ENCODE measurements around the gene C2orf66. TPM values are rescaled to one million over a fixed set of nuclear protein-coding genes. Genes with fewer than 3 reads are reported as not detected.

The C2orf66 gene
- 0.22 TPM in 1 of 2 replicates, not detected in the other for total RNA-seq (2021)
- Bru-seq, nascent RNA = percentile 16 among the genes with signal in this experiment
- BruChase-seq, experiment 1, labeled RNA remaining after a 2-hour chase = percentile 49 among the genes with signal in this experiment
- percentile 42 among the genes with signal in this experiment for BruChase-seq, experiment 2, labeled RNA remaining after a 6-hour chase
- long read RNA-seq = 0 reads

GRCh38 chr2:196809260-196809659 lies at the start of gene C2orf66:
Gene C2orf66 (minus strand): TSS chr2:196809355. CDS start chr2:196809336, 19 bp downstream.
- Histone ChIP-seq H3F3A (ENCODE audit: insufficient read depth, low read depth) (no peaks in the 10 kb centered on the region), H3K4me2 (no peak within 1 kb of the TSS), H3K9me3 (ENCODE audit: insufficient read depth, low read depth) (no peaks in the 10 kb centered on the region), H3K36me3 (ENCODE audit: low read depth) (no peaks in the 10 kb centered on the region), H3K4me3 (no peak within 1 kb of the TSS), H2AFZ (no peak within 1 kb of the TSS), H4K20me1 (ENCODE audit: insufficient read depth) (no peaks in the 10 kb centered on the region), H3K27ac (no peak within 1 kb of the TSS), H3K4me1 (replicated peaks; ENCODE audit: insufficient read depth) (no peaks in the 10 kb centered on the region), H3K27me3 (ENCODE audit: insufficient read depth, low read depth) (no peaks in the 10 kb centered on the region), H3K9me2 (ENCODE audit: insufficient read depth) (no peaks in the 10 kb centered on the region), H3K79me2 (ENCODE audit: low read depth) (no peaks in the 10 kb centered on the region)
- intact Hi-C loops (cut with micrococcal nuclease; ENCODE audit: unreplicated experiment) = no loop called here
- ChIA-PET POLR2A (ENCODE audit: unreplicated experiment) (interaction anchor here (0.5 kb wide), 1 partner anchor 128 kb away, joined by 4 read pairs; no protein-coding TSS in a partner anchor), CTCF (no interaction called here)
- BruUV-seq (replicated peaks) = no TSS peak
- no peak for DNase-seq
- TF ChIP-seq CTCF (conservative IDR thresholded peaks at IDR 0.05) (no peak), EZH2 (IDR thresholded peaks at IDR 0.05; ENCODE audit: low read depth) (no peak)

GRCh38 chr2:196854629-196855028 lies 45.5 kb upstream of the C2orf66 start:
- Histone ChIP-seq H3K36me3 (ENCODE audit: low read depth) (no peaks in the 10 kb centered on the region), H3K9me2 (ENCODE audit: insufficient read depth) (no peaks in the 10 kb centered on the region), H3K4me1 (replicated peaks; ENCODE audit: insufficient read depth) (no peaks in the 10 kb centered on the region), H3F3A (ENCODE audit: insufficient read depth, low read depth) (no peaks in the 10 kb centered on the region), H3K27me3 (ENCODE audit: insufficient read depth, low read depth) (no peaks in the 10 kb centered on the region), H4K20me1 (ENCODE audit: insufficient read depth) (no peaks in the 10 kb centered on the region), H2AFZ (no peak overlapping the region), H3K4me2 (no peak overlapping the region), H3K79me2 (ENCODE audit: low read depth) (no peaks in the 10 kb centered on the region), H3K9me3 (ENCODE audit: insufficient read depth, low read depth) (no peaks in the 10 kb centered on the region; the same call in 1 of the 2 replicates), H3K27ac (no peak overlapping the region), H3K4me3 (no peak overlapping the region)
- intact Hi-C loops (cut with micrococcal nuclease; ENCODE audit: unreplicated experiment) = no loop called here
- TF ChIP-seq CTCF (conservative IDR thresholded peaks at IDR 0.05) = no peak
- TF ChIP-seq EZH2 (IDR thresholded peaks at IDR 0.05; ENCODE audit: low read depth) = no peak
- ChIA-PET POLR2A (ENCODE audit: unreplicated experiment) (no interaction called here), CTCF (no interaction called here)
- no peak for DNase-seq
- BruUV-seq (replicated peaks) = no TSS peak

GRCh38 chr2:196853301-196854087 lies 44.3 kb upstream of the C2orf66 start:
- TF ChIP-seq CTCF (conservative IDR thresholded peaks at IDR 0.05) (no peak), EZH2 (IDR thresholded peaks at IDR 0.05; ENCODE audit: low read depth) (no peak)
- Histone ChIP-seq H3K4me2 (no peak overlapping the region), H2AFZ (no peak overlapping the region), H3K27me3 (ENCODE audit: insufficient read depth, low read depth) (no peaks in the 10 kb centered on the region), H3K9me3 (ENCODE audit: insufficient read depth, low read depth) (no peaks in the 10 kb centered on the region), H3K27ac (no peak overlapping the region), H3F3A (ENCODE audit: insufficient read depth, low read depth) (no peaks in the 10 kb centered on the region), H3K9me2 (ENCODE audit: insufficient read depth) (no peaks in the 10 kb centered on the region), H3K36me3 (ENCODE audit: low read depth) (no peaks in the 10 kb centered on the region), H3K4me3 (no peak overlapping the region), H3K79me2 (ENCODE audit: low read depth) (no peaks in the 10 kb centered on the region), H3K4me1 (replicated peaks; ENCODE audit: insufficient read depth) (no peaks in the 10 kb centered on the region), H4K20me1 (ENCODE audit: insufficient read depth) (no peaks in the 10 kb centered on the region)
- DNase-seq = no peak
- no TSS peak for BruUV-seq (replicated peaks)
- intact Hi-C loops (cut with micrococcal nuclease; ENCODE audit: unreplicated experiment) = no loop called here
- ChIA-PET POLR2A (ENCODE audit: unreplicated experiment) (no interaction called here), CTCF (no interaction called here)

All from PC-9 (cell line).